ENCODE results near the gene IL1R1.
"Not testable (repeated sequence)": the region's sequence is repeated elsewhere in the genome, so short reads cannot be mapped to it uniquely, and the experiment has no call there.

The IL1R1 gene

DNA sequence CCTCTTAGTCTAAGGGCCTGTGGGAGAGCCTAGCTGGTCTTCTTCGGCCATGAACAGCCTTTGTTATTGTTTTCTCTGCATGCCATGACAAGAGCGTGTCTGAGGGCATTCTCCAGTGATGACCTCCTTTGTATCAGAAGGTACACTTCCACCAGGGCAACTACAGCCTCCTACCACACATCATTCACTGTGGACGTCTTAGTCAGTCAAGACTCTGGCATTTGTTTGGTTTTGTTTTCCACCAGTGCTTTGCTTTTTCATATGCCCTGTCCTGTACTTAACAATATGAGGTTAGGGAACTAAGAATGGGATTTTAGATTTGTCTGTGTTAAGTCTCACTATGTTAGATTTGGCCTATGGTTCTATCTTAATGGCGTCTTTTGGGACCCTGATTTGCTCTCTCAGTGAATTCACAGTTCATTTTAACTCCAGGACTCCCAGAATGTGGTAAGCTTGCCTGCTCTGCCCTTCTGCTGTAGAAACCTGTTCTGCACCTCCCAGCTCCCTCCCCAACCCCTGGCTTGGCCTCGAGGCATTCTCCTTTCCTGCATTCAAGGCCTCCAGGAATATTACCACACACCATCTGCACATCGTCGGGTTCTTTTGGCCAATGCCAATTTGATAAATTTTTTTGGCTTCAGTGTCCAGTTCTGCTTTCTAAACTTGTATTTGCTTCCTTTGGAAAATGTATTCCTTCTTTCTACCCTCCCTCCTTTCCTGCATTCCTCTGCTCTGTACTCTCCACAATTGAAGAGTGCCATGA is 42.8 kb upstream of the IL1R1 start:
- Histone ChIP-seq H3K36me3 (no peaks in the 10 kb centered on the region), H3K27me3 (no peaks in the 10 kb centered on the region), H3K4me3 (ENCODE audit: low read depth, low read length) (no peak overlapping the region), H3K4me1 (no peaks in the 10 kb centered on the region), H3K9me3 (no peaks in the 10 kb centered on the region)
- no peak for DNase-seq
- TF ChIP-seq, protein P1, sequence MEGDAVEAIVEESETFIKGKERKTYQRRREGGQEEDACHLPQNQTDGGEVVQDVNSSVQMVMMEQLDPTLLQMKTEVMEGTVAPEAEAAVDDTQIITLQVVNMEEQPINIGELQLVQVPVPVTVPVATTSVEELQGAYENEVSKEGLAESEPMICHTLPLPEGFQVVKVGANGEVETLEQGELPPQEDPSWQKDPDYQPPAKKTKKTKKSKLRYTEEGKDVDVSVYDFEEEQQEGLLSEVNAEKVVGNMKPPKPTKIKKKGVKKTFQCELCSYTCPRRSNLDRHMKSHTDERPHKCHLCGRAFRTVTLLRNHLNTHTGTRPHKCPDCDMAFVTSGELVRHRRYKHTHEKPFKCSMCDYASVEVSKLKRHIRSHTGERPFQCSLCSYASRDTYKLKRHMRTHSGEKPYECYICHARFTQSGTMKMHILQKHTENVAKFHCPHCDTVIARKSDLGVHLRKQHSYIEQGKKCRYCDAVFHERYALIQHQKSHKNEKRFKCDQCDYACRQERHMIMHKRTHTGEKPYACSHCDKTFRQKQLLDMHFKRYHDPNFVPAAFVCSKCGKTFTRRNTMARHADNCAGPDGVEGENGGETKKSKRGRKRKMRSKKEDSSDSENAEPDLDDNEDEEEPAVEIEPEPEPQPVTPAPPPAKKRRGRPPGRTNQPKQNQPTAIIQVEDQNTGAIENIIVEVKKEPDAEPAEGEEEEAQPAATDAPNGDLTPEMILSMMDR (IDR thresholded peaks at IDR 0.05; ENCODE audit: low read depth, low read length): no peak

DNA sequence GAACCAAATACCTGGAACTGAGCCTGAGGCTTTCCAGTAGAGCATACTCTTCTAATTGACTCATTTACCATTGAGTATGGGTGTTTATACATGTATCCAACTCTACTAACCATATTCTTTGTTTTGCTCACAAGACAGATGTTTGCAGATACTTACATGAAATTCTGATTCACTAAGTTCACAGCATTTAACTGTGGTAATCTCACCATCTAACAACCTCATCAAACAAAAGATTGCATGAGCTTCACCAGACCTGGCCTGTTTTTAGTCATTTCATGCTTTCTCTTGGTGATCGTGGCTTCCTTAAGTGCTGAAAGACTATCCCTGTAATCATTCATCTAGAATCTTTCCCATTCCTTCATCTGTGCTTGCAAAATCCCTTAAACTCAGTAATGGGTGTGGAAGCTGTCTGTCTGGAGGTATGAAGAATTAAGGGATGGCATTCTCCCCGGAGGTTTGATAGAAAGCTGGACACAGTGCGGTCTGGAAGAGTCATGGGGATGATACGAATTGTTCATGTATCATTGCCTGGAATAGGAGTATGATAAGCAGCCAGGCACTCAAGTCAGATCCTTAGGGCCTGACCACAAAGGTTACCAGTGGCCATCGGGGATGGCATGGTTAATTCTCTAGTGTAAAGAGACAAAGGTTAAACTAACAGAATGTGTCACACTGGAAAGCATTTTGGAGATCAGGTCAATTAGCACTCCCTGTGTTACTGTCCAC is 42.0 kb upstream of the IL1R1 start:
- H3K4me3 ChIP-seq (ENCODE audit: low read depth, low read length): no peak overlapping the region

DNA sequence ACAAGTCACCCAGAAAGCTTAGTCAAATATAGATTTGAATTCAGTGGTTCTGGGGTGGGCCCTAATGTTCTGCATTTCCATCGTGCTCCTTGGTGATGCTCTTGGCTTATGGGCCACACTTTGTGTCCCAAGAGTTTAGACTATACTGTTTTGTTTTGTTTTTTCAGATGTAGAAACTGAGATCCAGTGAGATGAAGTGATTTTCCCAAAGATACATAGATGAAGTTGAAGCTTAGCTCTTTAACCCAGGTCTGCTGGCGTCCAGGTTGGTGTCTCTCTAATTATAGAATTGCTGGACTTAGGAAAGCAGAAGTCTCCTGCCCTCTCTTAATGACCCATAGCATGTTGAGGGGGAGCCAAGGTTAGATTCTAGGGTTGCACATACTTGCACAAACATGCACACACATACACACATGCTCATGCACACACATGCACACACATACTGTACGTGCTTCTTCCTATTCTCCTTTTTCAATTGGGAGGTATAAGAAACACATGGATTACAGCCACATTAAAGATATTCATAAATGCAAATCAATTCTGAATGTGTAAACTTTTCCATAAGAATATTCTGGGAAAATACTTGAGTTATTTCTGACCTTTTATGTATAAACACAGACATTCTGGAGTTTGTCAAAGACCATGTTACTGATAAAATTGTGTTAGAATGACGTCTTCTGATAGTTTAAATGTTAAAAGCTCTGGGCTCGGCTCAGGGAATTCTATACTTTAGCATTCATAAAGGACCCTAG is 41.3 kb upstream of the IL1R1 start:
- Histone ChIP-seq H3K9me3 (no peaks in the 10 kb centered on the region), H3K36me3 (no peaks in the 10 kb centered on the region), H3K4me3 (ENCODE audit: low read depth, low read length) (no peak overlapping the region), H3K4me1 (no peaks in the 10 kb centered on the region), H3K27me3 (no peaks in the 10 kb centered on the region)
- TF ChIP-seq, protein P1 (IDR thresholded peaks at IDR 0.05; ENCODE audit: low read depth, low read length): no peak
- no peak for DNase-seq

More for the DNA sequence above, 42.0 kb upstream of the IL1R1 start:
- Histone ChIP-seq H3K27me3 (no peaks in the 10 kb centered on the region), H3K4me1 (no peaks in the 10 kb centered on the region), H3K9me3 (no peaks in the 10 kb centered on the region), H3K36me3 (no peaks in the 10 kb centered on the region)
- TF ChIP-seq, protein P1 (IDR thresholded peaks at IDR 0.05; ENCODE audit: low read depth, low read length): no peak
- no peak for DNase-seq

DNA sequence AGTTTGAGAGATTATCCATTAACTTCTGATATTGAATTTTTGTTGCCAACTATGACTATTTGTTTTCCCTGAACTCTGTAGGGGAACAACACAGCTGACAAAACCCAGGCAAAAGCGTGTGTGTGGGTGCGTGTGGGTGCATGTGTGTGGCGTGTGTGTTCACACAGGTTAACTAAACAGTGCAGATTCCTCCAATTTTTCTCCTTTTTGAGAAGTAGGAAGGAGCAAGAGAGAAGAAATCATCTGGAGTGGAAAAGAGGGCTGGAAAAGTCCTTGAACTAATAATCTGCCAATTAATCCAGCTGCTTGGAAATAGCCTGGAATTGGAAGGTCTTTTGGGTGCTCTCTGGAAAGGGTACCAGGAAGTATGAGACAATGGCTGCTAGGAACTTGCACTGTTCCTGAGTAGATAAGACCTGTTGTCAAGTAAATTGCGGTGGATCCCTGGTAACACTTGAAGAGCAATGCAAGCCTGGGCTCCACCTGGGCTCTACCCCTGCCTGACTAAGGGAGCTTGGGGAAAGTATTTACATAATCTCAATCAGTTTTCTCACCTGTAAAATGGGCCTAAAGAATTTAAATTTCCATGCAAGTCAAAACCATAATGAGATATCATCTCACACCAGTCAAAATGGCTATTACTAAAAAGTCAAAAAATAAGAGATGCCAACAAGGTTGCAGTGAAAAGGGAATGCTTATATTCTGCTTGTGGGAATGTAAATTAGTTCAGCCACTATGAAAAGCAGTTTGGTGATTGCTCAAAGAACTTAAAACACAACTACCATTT is 40.5 kb upstream of the IL1R1 start:
- TF ChIP-seq, protein P1 (IDR thresholded peaks at IDR 0.05; ENCODE audit: low read depth, low read length): no peak
- no peak for DNase-seq
- H3K4me3 ChIP-seq (ENCODE audit: low read depth, low read length): no peak overlapping the region
- H3K36me3 ChIP-seq: no peaks in the 10 kb centered on the region
- no peaks in the 10 kb centered on the region for H3K9me3 ChIP-seq
- no peaks in the 10 kb centered on the region for H3K4me1 ChIP-seq
- H3K27me3 ChIP-seq: no peaks in the 10 kb centered on the region

GRCh38 chr2:102102636-102102948 is 40.0 kb upstream of the IL1R1 start:
- DNase-seq; H3K4me3 ChIP-seq (ENCODE audit: low read depth, low read length); H3K36me3 ChIP-seq; H3K9me3 ChIP-seq; H3K27me3 ChIP-seq; H3K4me1 ChIP-seq: not testable (repeated sequence)

DNA sequence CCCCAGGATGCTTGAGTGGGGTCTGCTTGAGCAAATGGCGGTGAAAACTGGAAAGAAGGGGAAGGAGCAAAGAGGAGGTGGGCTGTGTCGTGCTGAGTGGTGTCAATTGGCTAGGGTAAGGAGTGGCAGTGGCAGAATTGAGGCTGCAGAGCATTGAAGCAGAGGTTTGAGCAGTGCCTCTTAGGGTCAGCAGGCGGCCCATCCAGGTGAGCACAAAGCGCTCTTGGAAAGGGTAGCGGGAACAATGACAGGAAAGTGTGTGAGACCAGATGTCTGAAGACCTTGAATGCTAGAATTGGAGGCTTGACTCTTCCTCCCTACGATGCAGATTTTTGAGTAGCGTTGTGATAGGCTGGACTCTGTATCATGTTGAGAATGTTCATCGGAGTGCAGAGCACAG is 39.3 kb upstream of the IL1R1 start:
- no peaks in the 10 kb centered on the region for H3K9me3 ChIP-seq
- TF ChIP-seq, protein P1 (IDR thresholded peaks at IDR 0.05; ENCODE audit: low read depth, low read length): no peak
- no peaks in the 10 kb centered on the region for H3K36me3 ChIP-seq
- H3K27me3 ChIP-seq: no peaks in the 10 kb centered on the region
- H3K4me3 ChIP-seq (ENCODE audit: low read depth, low read length): no peak overlapping the region
- H3K4me1 ChIP-seq: no peaks in the 10 kb centered on the region
- no peak for DNase-seq
